Measurements from ENCODE around the gene DDIT4L. TPM values are rescaled to one million over a fixed set of nuclear protein-coding genes. Genes with fewer than 3 reads are reported as not detected.

DDIT4L gene
- total and polyA plus RNA-seq, 2 donors (not counting 3 experiments of a cell fraction or from before 2014, with no cell fraction given), result 0.73 to 2.0 TPM

- Histone ChIP-seq H3K9me3 (replicated peaks; ENCODE audit: control insufficient read depth, insufficient read depth, low read length) (no peaks in the 10 kb centered on the region), H3K27ac (ENCODE audit: insufficient read depth, low read depth, low read length) (no peak overlapping the region), H4K20me1 (replicated peaks; ENCODE audit: control insufficient read depth, extremely low read depth, insufficient read depth, low read length) (no peaks in the 10 kb centered on the region), H3K4me2 (ENCODE audit: insufficient read depth, low read length) (no peak overlapping the region), H3K4me3 (replicated peaks in 1 of 3; ENCODE audit: insufficient read depth in 1 of 3, low read depth in 1 of 3, low read length in 3 of 3) (no peak overlapping the region), H3K9me1 (replicated peaks; ENCODE audit: control insufficient read depth, extremely low read depth, insufficient read depth, low read length) (no peaks in the 10 kb centered on the region), H3K79me2 (ENCODE audit: control insufficient read depth, insufficient read depth, low read length) (no peaks in the 10 kb centered on the region), H2AFZ (ENCODE audit: low read depth, low read length) (no peak overlapping the region), H3K9ac (replicated peaks; ENCODE audit: extremely low read depth, insufficient read depth, low read length) (no peak overlapping the region), H3K27me3 (ENCODE audit: control insufficient read depth in 2 of 2, insufficient read depth in 2 of 2, low read length in 2 of 2) (no peaks in the 10 kb centered on the region), H3K36me3 (ENCODE audit: control insufficient read depth in 2 of 2, extremely low read depth in 1 of 2, insufficient read depth in 2 of 2, low read length in 2 of 2) (no peaks in the 10 kb centered on the region), H3K4me1 (ENCODE audit: control insufficient read depth, extremely low read depth, insufficient read depth, low read length) (no peaks in the 10 kb centered on the region)
- dilution Hi-C loops (cut with MboI; ENCODE audit: extremely low pct_ligation_motif_present, low sequenced_read_pairs), result no loop called here
- no TSS peak for BruUV-seq (replicated peaks)
- DNase-seq (ENCODE audit: low read depth, low spot score) (no peak), FAIRE-seq (no peak)
- intact Hi-C loops (cut with micrococcal nuclease), result no loop called here
- ChIA-PET CTCF (no interaction called here), POLR2A (no interaction called here)
- TF ChIP-seq JUN (IDR thresholded peaks at IDR 0.05; ENCODE audit: borderline replicate concordance, insufficient read depth, insufficient read length, low read depth) (no peak), MYC (IDR thresholded peaks at IDR 0.05; ENCODE audit: low read depth, low read length) (no peak), EZH2 (IDR thresholded peaks at IDR 0.05; ENCODE audit: borderline replicate concordance, low read depth, low read length, severe bottlenecking) (no peak), MAX (IDR thresholded peaks at IDR 0.05; ENCODE audit: insufficient read depth, insufficient read length) (no peak), POLR2A (IDR thresholded peaks at IDR 0.05; ENCODE audit: low read depth, low read length) (no peak), POLR2AphosphoS5 (IDR thresholded peaks at IDR 0.05; ENCODE audit: insufficient read depth, low read depth, low read length) (no peak), CTCF (IDR thresholded peaks at IDR 0.05; ENCODE audit: extremely low read depth in 1 of 2, insufficient read depth in 1 of 2, low read depth in 1 of 2, low read length in 2 of 2) (no peak), FOS (IDR thresholded peaks at IDR 0.05; ENCODE audit: borderline replicate concordance, insufficient read depth, low read length) (no peak), GATA2 (IDR thresholded peaks at IDR 0.05; ENCODE audit: insufficient read depth, insufficient read length, low read depth, low read length) (no peak)
These were observed 12.4 kb downstream of the DDIT4L start for GRCh38 chr4:100177855-100178254.

Data from endothelial cell of umbilical vein (primary cell).